NCI-H82 treated with DMSO at 0.1 percent for 48 hours (cell line): ENCODE results near the gene MARVELD3.
"Not testable (repeated sequence)": the region's sequence is repeated elsewhere in the genome, so short reads cannot be mapped to it uniquely, and the experiment has no call there.

Source experiments
- DNase-seq: peaks from one replicate; lab custom pipeline; 2025; ENCODE audit not compliant: unreplicated experiment; lab: John Stamatoyannopoulos, UW

The MARVELD3 gene

DNA sequence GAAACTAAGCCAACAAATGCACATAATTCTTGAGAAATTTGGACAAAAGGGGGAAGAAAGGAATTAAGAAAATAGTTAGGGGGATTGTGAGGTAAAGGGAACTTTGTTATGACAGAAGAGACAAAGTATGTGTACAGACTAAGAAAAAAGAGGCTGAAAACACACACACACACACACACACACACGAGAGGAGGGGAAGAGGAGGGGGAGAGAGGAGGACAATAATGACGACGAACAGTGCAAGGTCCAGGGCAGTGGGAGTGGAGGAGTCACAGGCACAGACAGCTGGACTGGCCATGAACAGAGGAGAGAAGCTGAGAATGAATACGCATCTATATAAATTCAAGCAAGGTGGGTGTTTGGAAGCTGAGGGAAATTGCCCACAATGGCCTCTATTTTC is 44.6 kb downstream of the MARVELD3 start:
- no peak for DNase-seq

DNA sequence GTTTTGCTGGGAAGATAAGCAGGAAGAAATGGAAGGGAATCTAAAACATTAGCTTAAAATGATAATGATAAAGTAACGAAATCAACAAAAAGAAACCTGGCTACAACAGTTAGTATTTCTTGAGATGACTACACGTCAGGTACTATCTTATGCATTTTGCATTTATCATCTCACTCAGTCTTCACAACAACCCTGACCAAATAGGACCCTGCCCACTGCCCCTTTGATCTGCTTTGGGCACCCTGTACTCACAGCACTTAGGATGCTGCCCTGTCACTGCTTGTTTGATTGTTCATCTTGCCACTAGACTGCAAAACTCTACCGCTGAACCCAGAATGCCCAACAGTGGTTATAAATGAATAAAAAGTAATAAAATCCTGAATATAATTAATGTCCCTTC is 45.2 kb downstream of the MARVELD3 start:
- no peak for DNase-seq

DNA sequence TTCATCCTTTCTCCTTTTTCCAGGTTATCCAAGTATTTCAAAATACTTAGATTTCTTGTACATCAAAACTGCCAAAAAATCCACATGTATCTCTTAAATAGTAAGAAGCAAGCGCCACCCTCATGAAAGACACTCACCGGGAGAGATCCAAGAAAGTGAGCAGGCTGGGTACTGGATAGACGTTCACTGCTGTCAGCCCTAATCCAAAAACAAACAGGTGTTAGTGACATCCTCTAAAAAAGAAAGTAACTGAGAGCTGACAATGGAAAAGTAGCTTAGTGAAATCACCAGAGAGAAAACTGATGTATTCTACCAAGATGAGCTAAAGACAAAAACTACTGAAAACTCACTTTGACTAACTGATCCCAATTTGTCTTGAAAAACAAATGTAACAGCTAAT is 46.1 kb downstream of the MARVELD3 start:
- DNase-seq, result no peak

DNA sequence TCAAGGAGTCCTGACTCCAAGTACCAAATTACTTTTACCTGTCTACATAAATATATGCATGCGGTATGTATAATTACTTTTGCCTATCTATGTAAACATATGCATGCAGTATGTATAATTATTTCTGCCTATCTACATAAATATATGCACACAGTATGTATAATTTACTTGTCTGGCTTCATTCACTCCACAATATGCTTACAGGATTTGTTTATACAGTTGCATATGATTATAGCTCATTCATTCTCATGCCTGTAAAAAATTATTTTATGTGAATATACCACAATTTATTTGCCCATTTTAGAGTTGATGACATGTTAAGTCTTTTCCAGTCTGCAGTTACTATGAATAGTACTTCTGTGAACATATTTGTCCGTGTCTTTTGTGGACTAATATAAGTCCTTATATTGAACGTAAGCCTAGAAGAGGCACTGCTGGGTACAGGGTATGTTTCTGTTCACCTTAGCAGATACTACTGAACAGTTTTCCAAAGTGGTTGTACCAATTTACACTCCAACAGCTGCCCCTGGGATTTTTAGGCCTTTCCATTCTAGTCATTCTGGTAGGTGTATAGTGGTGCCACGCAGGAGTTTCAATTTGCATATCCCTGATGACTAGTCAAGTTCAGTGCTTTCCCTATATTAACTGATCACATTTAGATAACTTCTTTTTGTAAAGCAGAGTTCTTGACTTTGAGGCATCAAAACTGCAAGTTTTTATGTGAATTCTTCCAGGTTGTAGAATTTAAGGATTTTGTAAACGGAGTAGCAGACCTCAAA is 47.0 kb downstream of the MARVELD3 start:
- DNase-seq, result no peak

DNA sequence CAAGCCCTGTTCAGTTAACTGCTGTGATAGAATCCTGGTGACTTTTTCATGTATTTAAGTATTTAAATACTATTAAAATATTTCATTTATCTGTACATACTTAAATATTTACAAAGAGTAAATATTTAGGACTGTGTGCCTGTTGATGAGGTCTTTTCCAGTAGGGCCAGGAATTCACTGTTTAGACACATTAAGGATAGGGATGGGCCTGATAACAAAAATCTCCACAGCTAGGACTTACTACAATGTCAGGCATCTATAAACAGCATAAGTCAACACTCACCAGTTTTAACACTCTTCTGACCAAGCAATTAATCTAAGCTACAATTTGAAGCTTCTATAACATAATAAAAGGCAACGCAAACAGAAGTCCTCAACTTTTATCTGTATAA is 47.6 kb downstream of the MARVELD3 start:
- DNase-seq, result no peak

DNA sequence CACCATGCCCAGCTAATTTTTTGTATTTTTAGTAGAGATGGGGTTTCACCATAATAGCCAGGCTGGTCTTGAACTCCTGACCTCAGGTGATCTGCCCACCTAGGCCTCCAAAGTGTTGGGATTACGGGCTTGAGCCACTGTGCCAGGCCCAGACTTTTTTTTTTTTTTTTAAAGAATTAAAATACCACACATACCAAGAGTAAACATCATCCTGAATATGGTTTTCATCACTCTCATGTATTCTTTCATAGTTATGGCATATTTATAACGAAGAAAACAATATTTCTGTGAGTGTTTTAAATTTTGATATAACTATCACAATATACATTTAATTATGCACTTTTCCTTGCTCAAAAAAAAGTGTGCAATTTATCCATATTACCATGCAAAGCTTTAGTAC is 48.2 kb downstream of the MARVELD3 start:
- no peak for DNase-seq

DNA sequence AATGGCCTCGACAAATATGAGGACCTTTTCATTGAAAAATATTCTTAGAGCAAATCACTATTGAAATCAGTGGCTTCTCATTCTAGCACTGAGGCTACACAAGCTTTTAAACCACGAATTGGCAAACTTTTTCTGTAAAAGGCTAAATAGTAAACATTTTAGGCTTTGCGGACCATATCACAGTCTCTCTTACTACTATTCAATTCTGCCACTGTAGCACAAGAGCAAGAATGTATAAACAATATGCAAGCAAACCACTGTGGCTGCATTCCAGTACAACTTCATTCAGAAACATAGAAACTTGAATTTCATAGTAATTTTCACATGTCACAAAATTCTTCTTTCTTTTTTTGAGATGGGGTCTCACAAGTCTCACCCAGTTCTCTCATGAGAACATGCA is 49.4 kb downstream of the MARVELD3 start:
- DNase-seq, result no peak

DNA sequence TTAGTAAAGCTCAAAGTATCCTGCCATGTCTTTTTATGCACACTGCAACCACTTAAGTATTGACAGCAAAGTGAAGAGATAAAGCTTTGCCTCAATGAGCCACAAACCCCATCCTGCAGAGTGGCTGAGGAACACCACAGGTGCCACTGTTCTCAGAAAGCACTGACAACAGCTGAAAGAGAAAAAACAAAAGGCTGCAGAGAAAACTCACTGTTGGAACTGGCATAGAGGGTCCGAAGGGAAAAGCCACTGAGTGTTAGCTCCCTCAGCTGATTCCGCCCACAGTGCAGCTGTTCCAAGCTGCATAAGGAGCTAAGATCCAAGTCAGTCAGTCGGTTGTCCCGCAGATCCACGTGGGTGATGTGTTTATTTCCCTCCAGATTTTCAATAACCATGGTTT is 50.3 kb downstream of the MARVELD3 start:
- DNase-seq, result no peak

DNA sequence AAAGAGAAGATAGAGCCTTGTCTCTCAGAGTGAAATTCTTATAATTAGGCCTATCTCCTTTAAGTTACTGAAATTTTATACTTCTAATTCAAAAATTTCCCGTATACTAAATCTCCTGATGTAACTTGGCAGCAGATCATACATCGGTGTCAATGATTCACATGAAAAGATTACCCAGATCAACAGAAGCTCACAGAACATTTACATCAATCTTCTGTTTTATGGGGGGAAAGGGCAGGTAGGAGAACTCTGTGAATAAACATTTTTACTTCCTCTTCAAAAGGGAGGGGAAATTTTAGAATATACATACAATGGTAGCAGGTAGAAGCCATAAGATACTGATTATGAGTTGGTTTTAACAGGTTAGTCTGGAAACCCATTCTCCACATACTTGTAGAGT is 55.4 kb downstream of the MARVELD3 start:
- no peak for DNase-seq

DNA sequence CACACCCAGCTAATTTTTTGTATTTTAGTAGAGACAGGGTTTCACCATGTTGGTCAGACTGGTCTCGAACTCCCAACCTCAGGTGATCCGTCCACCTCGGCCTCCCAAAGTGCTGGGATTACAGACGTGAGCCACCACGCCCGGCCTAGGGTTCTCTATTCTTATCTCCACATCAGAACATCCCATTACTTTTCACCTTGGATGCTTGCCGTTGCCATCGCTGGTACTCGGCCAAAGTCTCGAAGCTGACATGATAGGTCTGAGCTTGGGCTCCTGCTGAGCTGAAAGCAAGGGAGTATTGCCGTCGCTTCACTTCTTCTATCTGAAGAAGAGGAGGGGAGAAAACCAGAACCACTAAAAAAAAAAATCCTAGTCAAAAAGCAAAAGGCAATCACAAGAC is 58.3 kb downstream of the MARVELD3 start:
- not testable (repeated sequence) for DNase-seq
